Measurements from ENCODE around the gene IGLL1.
"Not testable (repeated sequence)": the region's sequence is repeated elsewhere in the genome, so short reads cannot be mapped to it uniquely, and the experiment has no call there.

The IGLL1 gene

GRCh38 chr22:23609983-23610781, 30.1 kb upstream of the IGLL1 start:
- H3K27ac ChIP-seq (ENCODE audit: insufficient read depth, low read length, poor library complexity, severe bottlenecking), result no peak overlapping the region

GRCh38 chr22:23608583-23608982, 28.5 kb upstream of the IGLL1 start:
- DNase-seq, result no peak
- Histone ChIP-seq H3K36me3 (ENCODE audit: control insufficient read depth, insufficient read depth, low read length) (no peaks in the 10 kb centered on the region), H3K27ac (ENCODE audit: insufficient read depth, low read length, poor library complexity, severe bottlenecking) (no peak overlapping the region), H3K9me3 (ENCODE audit: control insufficient read depth, low read length) (no peaks in the 10 kb centered on the region), H3K4me3 (ENCODE audit: insufficient read depth, low read depth, low read length, poor library complexity, severe bottlenecking) (no peak overlapping the region), H3K4me1 (ENCODE audit: control insufficient read depth, insufficient read depth, low read length, poor library complexity, severe bottlenecking) (no peaks in the 10 kb centered on the region), H3K27me3 (replicated peaks; ENCODE audit: control insufficient read depth, insufficient read depth, low read length, poor library complexity, severe bottlenecking) (no peaks in the 10 kb centered on the region)

More at GRCh38 chr22:23609983-23610781, 30.1 kb upstream of the IGLL1 start:
- Histone ChIP-seq H3K4me3 (ENCODE audit: insufficient read depth, low read depth, low read length, poor library complexity, severe bottlenecking) (no peak overlapping the region), H3K4me1 (ENCODE audit: control insufficient read depth, insufficient read depth, low read length, poor library complexity, severe bottlenecking) (no peaks in the 10 kb centered on the region), H3K36me3 (ENCODE audit: control insufficient read depth, insufficient read depth, low read length) (no peaks in the 10 kb centered on the region), H3K27me3 (replicated peaks; ENCODE audit: control insufficient read depth, insufficient read depth, low read length, poor library complexity, severe bottlenecking) (no peaks in the 10 kb centered on the region), H3K9me3 (ENCODE audit: control insufficient read depth, low read length) (no peaks in the 10 kb centered on the region)
- DNase-seq, result no peak

- H3K9me3 ChIP-seq (ENCODE audit: control insufficient read depth, low read length), result no peaks in the 10 kb centered on the region
- no peaks in the 10 kb centered on the region for H3K36me3 ChIP-seq (ENCODE audit: control insufficient read depth, insufficient read depth, low read length)
- no peaks in the 10 kb centered on the region for H3K27me3 ChIP-seq (replicated peaks; ENCODE audit: control insufficient read depth, insufficient read depth, low read length, poor library complexity, severe bottlenecking)
- no peak overlapping the region for H3K27ac ChIP-seq (ENCODE audit: insufficient read depth, low read length, poor library complexity, severe bottlenecking)
- H3K4me3 ChIP-seq (ENCODE audit: insufficient read depth, low read depth, low read length, poor library complexity, severe bottlenecking), result no peak overlapping the region
- H3K4me1 ChIP-seq (ENCODE audit: control insufficient read depth, insufficient read depth, low read length, poor library complexity, severe bottlenecking), result no peaks in the 10 kb centered on the region
- no peak for DNase-seq
These were observed 26.4 kb upstream of the IGLL1 start for GRCh38 chr22:23606204-23607131.

GRCh38 chr22:23604939-23605712, 25.0 kb upstream of the IGLL1 start:
- DNase-seq, result no peak
- H3K4me1 ChIP-seq (ENCODE audit: control insufficient read depth, insufficient read depth, low read length, poor library complexity, severe bottlenecking), result no peaks in the 10 kb centered on the region
- H3K36me3 ChIP-seq (ENCODE audit: control insufficient read depth, insufficient read depth, low read length), result no peaks in the 10 kb centered on the region
- no peaks in the 10 kb centered on the region for H3K27me3 ChIP-seq (replicated peaks; ENCODE audit: control insufficient read depth, insufficient read depth, low read length, poor library complexity, severe bottlenecking)
- H3K27ac ChIP-seq (ENCODE audit: insufficient read depth, low read length, poor library complexity, severe bottlenecking), result no peak overlapping the region
- H3K4me3 ChIP-seq (ENCODE audit: insufficient read depth, low read depth, low read length, poor library complexity, severe bottlenecking), result no peak overlapping the region
- no peaks in the 10 kb centered on the region for H3K9me3 ChIP-seq (ENCODE audit: control insufficient read depth, low read length)

GRCh38 chr22:23603266-23603665, 23.2 kb upstream of the IGLL1 start:
- no peak for DNase-seq
- Histone ChIP-seq H3K4me3 (ENCODE audit: insufficient read depth, low read depth, low read length, poor library complexity, severe bottlenecking) (no peak overlapping the region), H3K9me3 (ENCODE audit: control insufficient read depth, low read length) (no peaks in the 10 kb centered on the region), H3K36me3 (ENCODE audit: control insufficient read depth, insufficient read depth, low read length) (no peaks in the 10 kb centered on the region), H3K4me1 (ENCODE audit: control insufficient read depth, insufficient read depth, low read length, poor library complexity, severe bottlenecking) (no peaks in the 10 kb centered on the region), H3K27me3 (replicated peaks; ENCODE audit: control insufficient read depth, insufficient read depth, low read length, poor library complexity, severe bottlenecking) (no peaks in the 10 kb centered on the region), H3K27ac (ENCODE audit: insufficient read depth, low read length, poor library complexity, severe bottlenecking) (no peak overlapping the region)

GRCh38 chr22:23598805-23599518, 18.9 kb upstream of the IGLL1 start:
- DNase-seq, result no peak
- no peak overlapping the region for H3K4me3 ChIP-seq (ENCODE audit: insufficient read depth, low read depth, low read length, poor library complexity, severe bottlenecking)
- H3K4me1 ChIP-seq (ENCODE audit: control insufficient read depth, insufficient read depth, low read length, poor library complexity, severe bottlenecking), result no peaks in the 10 kb centered on the region
- no peaks in the 10 kb centered on the region for H3K36me3 ChIP-seq (ENCODE audit: control insufficient read depth, insufficient read depth, low read length)
- H3K27me3 ChIP-seq (replicated peaks; ENCODE audit: control insufficient read depth, insufficient read depth, low read length, poor library complexity, severe bottlenecking), result no peaks in the 10 kb centered on the region
- no peaks in the 10 kb centered on the region for H3K9me3 ChIP-seq (ENCODE audit: control insufficient read depth, low read length)
- H3K27ac ChIP-seq (ENCODE audit: insufficient read depth, low read length, poor library complexity, severe bottlenecking), result no peak overlapping the region

- DNase-seq; H3K4me1 ChIP-seq (ENCODE audit: control insufficient read depth, insufficient read depth, low read length, poor library complexity, severe bottlenecking); H3K27me3 ChIP-seq (replicated peaks; ENCODE audit: control insufficient read depth, insufficient read depth, low read length, poor library complexity, severe bottlenecking); H3K27ac ChIP-seq (ENCODE audit: insufficient read depth, low read length, poor library complexity, severe bottlenecking); H3K4me3 ChIP-seq (ENCODE audit: insufficient read depth, low read depth, low read length, poor library complexity, severe bottlenecking); H3K9me3 ChIP-seq (ENCODE audit: control insufficient read depth, low read length); H3K36me3 ChIP-seq (ENCODE audit: control insufficient read depth, insufficient read depth, low read length): not testable (repeated sequence)
These were observed 17.6 kb upstream of the IGLL1 start for GRCh38 chr22:23597576-23598268.

- not testable (repeated sequence) for H3K36me3 ChIP-seq (ENCODE audit: control insufficient read depth, insufficient read depth, low read length); H3K27ac ChIP-seq (ENCODE audit: insufficient read depth, low read length, poor library complexity, severe bottlenecking); H3K27me3 ChIP-seq (replicated peaks; ENCODE audit: control insufficient read depth, insufficient read depth, low read length, poor library complexity, severe bottlenecking); H3K4me1 ChIP-seq (ENCODE audit: control insufficient read depth, insufficient read depth, low read length, poor library complexity, severe bottlenecking); H3K9me3 ChIP-seq (ENCODE audit: control insufficient read depth, low read length); H3K4me3 ChIP-seq (ENCODE audit: insufficient read depth, low read depth, low read length, poor library complexity, severe bottlenecking); DNase-seq
These were observed 15.8 kb upstream of the IGLL1 start for GRCh38 chr22:23595904-23596303.

GRCh38 chr22:23591846-23592245, 11.8 kb upstream of the IGLL1 start:
- H3K4me3 ChIP-seq (ENCODE audit: insufficient read depth, low read depth, low read length, poor library complexity, severe bottlenecking), result no peak overlapping the region
- no peaks in the 10 kb centered on the region for H3K9me3 ChIP-seq (ENCODE audit: control insufficient read depth, low read length)
- no peak for DNase-seq
- no peak overlapping the region for H3K27ac ChIP-seq (ENCODE audit: insufficient read depth, low read length, poor library complexity, severe bottlenecking)
- no peaks in the 10 kb centered on the region for H3K36me3 ChIP-seq (ENCODE audit: control insufficient read depth, insufficient read depth, low read length)
- H3K27me3 ChIP-seq (replicated peaks; ENCODE audit: control insufficient read depth, insufficient read depth, low read length, poor library complexity, severe bottlenecking), result no peaks in the 10 kb centered on the region
- H3K4me1 ChIP-seq (ENCODE audit: control insufficient read depth, insufficient read depth, low read length, poor library complexity, severe bottlenecking), result no peaks in the 10 kb centered on the region

Data from effector memory CD4-positive, alpha-beta T cell (primary cell).